ENCODE measurements around the gene CLDN4.

Gene CLDN4

GRCh38 chr7:73876973-73877372 lies 46.2 kb downstream of the CLDN4 start:
- no peak for DNase-seq

GRCh38 chr7:73879977-73880681 lies 49.3 kb downstream of the CLDN4 start:
- DNase-seq = no peak

DNA sequence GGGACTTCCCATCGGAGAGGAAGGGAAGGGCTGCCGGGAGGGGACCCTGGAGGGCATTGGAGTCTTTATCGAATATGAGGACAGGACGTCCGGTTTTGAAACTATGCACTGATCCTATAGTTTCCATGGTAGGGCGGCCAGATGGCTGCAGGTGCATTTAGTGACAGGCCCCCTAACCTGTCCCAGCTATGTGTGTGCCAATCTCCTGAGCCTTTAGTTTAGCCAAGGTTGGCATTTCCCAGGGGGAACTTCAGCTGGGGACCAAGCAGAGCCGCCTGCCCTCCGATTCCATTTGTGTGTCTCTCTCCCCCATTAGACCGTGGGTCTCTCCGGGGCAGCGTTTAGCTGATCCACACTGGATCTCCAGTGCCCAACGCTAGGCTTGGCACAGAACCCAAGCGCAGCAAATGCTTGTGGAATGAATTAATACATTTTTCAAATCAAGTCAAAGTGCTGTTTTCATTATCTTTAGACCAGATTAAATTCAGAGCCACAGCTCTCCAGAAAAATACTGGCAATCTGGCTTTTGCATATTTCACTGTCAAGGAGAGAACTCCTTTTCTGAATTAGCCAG lies 50.0 kb downstream of the CLDN4 start:
- no peak for DNase-seq

DNA sequence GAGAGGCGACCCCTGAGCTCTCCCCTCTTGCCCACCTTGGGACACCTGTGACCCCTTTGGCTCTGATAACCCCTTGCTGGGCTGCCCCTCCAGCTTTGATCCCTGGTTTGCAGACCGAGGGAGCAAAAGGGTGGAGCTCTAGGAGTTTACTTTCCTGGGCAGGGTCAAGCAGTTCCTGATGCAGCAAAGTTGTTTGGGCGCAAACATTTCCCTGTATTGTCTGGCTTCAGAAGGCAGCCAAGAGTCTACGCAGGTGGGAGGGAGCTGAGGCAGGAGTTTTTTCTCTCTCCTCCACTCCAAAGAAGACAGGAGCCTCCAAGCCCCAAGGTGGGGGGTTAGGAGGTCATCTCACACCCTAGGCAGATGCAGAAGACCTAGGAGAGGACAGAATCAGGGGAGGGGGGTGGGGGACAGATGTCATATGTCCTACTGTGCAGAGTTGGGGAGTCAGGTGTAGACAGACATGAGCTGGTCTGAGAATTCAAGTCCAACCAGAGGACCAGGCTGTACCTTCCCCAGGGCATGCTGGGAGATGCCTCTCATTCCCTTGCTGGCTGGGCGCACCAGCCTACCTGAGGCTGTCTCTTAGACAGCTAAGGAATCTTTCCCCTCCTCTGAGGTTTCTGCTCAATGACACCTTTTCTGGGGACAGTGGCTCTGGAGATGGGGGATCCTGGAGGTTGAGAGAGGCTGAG lies 50.7 kb downstream of the CLDN4 start:
- DNase-seq = no peak

DNA sequence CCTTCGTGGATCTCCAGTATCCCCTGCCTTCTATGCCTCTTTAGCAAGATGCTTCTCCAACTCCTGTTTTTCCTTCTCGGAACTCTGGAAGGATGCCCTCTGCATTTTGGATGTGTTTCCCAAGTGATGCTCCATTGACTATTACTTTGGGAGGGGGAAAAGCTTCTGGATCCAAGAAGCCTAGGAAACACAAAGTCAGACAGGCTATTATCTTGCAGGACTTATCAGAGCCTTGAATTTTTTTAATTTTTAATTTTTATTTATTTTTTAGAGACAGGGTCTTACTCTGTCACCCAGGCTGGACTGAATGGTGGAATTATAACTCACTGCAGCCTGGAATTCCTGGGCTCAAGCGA lies 51.2 kb downstream of the CLDN4 start:
- DNase-seq = no peak
